Glomerular visceral epithelial cell (primary cell): ENCODE results near the gene MCUB.

Experiments used
- DNase-seq: peaks from one replicate; pipeline ENCODE4 v3.0.0-alpha.2; 2016; ENCODE audit errors: extremely low spot score

Gene MCUB

DNA sequence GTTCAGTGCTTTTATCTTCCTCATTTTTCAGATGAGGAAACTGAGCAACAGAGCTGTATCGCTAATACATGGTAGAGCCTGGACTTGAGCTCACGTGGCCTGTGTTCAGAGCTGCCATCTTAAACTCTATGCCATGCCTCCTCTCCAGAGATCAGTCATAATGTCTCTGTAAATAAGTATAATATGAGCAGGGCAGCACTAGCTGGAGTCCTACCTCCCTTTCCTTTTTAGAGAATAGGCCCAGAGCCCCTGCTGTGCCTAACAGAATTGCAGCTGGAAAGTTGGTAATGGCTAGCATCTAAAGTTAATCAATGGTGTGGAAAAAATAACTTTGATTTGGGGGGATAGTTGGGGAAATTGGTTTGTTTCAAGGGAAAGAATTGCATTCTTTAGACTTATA, 122.8 kb downstream of the MCUB start:
- no peak for DNase-seq

DNA sequence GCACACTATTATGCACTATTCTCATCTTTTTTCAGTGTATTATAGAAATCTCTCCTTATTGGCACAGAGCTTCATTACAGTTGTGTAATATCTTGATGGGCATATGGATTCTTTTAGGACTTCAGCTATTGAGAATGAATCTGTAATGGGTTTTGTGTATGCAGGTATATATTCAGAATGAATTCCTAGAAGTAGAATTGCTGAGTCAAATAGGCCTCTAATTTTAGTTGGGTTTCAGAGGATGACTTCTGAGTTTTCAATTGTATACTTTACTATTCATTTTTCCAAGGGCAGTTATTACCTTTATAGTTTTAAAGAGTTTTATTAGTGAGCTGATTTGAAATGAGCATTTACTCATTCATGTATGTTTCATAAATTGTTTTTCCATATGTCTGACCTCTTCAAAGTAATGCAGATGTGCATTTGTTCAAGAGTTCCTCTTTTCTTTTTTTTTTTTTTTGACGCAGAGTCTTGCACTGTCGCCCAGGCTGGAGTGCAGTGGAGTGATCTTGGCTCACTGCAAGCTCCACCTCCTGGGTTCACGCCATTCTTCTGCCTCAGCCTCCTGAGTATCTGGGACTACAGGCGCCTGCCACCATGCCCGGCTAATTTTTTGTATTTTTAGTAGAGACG, 123.7 kb downstream of the MCUB start:
- DNase-seq, result no peak

DNA sequence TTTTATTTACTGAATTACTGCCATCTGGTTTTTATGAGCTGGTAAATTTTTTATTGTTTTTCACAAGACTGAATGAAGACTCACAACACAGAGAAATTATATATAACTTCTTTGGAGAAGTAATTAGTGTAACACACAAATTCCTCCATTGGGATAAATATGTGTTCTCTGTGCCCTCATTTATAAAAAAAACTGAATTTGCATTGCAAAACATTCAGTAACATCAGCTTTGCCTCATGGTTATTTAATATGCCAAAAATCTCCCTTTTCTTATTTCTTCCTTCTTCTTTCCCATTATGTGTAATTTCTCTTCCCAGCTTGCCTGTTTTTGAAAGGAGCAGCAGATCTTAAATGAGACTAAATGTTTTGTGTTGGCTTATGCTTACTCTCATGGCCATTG, 124.7 kb downstream of the MCUB start:
- no peak for DNase-seq

DNA sequence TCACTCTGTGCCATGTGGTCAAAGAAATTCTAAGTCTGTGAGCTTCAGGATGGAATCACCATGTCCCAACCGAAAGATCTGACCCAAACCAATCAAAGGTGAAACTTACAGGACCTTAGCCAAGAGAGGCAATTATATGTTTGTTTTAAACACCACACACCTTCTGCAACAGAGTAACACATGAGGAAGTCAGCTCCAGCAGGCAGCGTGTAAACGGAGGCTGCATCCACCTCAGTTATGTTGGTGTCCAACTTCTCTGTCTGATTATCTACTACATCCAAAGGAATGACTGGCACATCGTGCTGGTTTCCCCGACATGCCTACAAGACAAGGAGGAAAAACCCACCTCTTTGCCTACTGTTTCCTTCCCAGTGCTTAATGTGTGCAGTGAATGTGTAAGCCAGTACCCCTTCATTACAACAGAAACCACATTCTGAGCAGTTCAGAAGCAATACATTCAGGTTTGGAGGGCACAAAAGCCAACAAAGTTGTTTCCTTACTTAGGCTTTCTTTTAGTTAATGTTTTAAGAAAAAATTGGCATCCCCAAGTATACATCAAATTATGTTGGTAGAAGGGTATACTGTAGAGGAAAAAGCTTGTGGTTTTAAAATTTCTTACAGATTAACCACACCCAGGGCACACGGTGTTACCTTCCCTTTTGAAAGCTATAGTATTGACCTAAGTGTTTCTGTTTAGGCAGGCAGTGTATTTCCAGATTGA, 130.8 kb downstream of the MCUB start:
- no peak for DNase-seq

DNA sequence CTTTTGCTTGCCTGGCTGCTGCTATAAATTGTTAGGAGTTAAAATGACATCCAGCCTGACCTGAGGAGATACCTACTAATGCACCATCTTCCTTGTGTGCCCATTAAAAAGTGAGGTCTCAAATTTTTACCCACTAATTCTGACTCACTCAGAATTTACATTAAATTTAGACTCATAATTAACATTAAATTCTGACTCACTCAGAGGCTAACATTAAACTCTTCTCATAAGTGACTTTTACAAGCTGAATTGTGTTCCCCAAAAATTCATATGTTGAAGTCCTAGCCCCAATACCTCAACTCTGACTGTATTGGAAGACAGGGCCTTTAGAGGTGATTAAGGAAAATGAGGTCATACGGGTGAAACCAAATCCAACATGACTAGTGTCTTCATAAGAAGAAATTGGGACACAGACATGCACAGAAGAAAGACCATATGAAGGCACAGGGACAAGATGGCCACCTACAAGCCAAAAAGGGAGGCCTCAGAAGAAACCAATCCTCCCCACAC, 131.4 kb downstream of the MCUB start:
- DNase-seq, result no peak

DNA sequence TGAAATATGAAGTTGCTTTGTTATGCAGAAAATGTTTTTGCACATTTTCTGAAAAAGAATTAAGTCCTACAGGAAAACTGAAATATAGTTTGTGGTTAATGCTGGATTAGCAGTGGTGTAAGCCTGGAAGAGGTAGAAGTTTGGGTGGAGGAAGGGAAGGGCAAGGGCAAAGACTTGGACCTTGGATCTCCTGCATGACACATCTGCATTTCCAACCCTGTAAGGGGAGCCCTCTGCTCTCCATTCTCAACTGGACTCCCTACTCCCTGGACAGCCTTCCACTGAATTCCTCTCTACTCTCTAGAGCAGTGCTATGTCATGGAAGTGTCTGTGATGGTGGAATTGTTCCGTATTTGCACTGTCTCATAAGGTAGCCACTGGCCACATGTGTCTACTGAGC, 138.6 kb downstream of the MCUB start:
- no peak for DNase-seq

DNA sequence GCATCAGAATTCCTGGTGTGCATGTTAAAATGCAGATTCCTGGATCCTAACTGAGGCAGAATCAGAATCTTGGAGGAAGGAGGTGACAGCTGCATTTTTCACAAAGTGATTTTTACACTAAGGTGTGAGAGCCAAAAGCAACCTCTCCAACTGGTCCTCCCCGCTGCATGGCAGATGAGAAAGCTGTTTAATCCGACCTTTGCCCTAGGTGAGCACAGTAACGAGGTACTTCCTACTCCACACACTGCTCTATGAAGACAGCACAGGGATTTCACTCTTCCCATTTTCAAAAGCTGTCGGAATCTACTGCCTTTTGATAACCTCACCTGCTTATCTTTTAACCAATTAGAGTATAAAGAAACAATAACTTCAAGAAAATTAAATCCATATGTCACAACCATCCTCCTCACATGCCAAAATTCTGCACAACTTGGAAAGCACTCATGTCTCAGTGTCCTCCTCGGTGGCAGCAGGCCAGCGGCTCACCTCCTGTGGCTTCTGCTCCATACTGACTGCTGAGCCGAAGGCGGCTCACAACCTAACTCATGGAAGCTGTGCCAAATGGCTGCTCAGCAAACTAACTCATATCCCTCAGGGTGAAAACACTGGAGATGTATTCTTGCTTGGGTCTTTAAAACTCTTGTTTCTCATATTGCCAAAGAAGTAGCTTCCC, 139.6 kb downstream of the MCUB start:
- DNase-seq, result no peak

DNA sequence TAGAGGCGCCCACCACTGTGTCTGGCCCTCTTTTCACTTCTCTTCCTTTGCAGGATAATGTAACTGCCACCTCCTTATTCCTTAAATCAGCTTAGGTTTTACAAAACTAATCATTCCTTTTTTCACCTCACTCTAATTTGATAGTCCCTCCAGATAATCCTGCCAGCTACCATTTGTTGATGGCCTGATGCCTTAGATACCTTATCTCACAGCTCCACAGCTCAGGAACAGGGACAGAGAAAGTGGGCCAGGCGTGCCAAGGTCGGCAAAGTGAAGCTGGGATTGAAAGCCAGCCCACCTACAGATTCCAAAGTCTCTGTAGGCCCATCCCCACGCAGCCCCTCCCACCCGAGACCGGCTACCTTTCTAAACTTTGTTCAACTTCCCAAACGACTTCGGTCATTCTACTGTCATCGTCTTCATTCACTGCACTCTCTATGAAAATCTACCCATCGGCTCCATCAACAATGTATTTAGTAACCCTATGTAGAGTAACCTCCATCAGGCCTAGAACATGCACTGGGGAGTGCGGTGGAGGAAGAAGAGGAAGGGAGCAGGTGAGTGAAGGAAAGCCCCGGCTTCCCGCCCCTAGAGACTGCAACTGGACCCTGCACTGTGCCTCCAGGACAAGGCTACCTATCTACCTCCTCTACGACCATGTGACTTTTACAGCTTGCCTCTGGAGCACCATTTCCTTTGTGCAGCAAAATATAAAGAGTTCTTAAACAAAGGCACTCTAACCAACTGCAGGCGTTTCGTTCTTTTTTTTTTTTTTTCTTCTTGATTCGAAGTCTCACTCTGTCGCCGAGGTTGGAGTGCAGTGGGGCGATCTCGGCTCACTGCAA, 141.7 kb downstream of the MCUB start:
- peak; percentile 15 for DNase-seq

DNA sequence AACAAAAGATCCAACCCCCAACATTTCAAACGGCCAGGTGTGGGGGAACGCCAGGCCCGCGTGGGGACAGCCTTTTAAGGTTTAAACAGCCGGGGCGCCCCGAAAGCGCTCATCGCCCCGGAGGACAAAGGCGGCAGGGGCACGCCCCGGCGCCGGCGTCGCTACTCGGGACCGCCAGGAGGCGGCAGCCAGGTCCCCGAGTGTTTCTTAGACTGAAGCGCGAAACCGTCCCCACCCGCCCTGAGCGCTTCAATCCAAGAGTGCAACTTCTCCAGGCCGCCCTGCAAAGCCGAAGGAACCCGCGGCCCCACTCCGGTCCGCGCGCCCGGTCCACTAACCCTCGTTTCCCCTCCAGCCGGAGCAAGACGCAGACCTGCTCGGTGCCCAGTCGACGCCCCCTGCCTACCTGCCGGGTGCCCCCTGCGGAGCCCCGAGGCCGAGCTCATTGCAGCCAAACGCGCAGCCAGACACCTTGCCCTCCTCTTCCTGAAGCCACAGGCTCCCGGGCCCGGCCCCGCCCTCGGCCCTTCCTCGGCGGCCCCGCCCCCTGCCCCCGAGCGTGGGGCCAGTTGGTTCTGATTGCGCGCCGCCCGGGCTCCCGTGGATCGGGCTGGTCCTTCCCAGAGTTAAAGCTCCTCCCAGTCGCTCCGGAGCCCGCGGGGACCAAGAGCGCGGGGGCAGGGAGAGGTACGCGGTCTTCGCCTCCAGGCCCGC, 143.1 kb downstream of the MCUB start, which contains the start of gene CASP6:
CASP6 (minus strand) TSS at position 496 of the 714 bp plus-strand sequence; CDS start at position 446, 50 bp downstream.
- peak; percentile 86 for DNase-seq

DNA sequence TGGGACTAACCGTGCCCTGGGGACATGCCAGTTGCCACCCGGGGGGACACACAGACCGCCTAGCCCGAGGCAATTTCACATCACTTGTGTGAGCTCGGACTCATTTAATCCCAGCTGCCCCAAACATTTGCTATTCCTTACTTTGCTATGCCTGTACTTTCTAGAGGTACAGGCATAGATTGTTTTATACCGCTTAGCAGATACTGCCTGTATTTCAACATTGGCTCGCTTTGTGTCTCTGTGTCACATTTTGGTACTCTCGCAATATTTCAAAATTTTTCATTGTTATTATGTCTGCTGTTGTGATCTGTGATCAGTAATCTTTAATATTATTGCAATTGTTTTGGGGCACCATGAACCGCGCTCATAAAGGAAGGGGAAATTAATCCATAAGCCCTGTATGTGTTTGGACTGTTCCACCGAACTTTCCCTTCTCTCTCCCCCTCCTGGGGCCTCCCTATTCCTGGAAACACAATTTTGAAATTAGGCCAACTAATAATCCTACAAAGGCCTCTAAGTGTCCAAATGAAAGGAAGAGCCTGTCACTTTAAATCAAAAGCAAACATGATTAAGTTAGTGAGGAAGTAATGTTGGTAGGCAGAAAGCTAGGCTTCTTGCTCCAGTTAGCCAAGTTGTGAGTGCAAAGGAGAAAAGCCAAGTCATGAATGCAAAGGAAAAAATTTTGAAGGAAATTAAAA, 143.8 kb downstream of the MCUB start:
- no peak for DNase-seq

DNA sequence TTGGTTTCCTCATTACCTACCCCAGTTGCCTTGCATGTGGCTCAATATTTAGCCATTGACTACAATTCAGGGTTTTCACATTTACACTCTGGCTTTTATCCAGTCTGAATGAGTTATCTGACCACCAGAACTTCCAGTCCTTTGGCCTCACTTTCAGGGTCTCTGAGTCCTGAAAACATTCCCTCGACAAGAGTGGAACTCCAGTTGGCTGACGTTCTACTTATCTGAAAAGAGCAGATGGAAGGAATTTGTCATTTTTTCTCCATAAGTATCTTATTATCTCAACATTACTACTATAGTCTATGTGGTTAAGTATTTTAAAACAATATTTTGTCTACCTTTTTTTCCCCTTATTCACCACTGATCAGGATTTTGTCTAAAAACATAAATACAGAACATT, 148.4 kb downstream of the MCUB start:
- DNase-seq, result no peak

DNA sequence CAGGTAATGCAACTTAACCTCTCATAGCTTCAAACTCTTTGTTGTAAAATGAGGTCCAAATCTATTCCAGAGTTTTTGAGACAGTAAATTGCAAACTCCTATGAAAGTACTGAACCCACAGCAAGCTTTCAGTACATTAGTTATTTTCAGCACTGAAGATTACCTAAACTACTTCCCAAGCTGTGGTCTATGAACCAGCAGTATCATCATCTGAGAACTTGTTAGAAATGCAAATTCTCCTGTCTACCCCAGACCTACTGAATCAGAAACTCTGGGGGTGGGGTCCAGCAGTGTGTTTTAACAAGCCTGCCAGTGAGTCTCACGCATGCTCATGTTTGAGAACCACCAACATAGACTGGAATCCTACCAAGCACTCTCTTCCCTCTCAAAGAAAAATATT, 148.9 kb downstream of the MCUB start:
- no peak for DNase-seq

DNA sequence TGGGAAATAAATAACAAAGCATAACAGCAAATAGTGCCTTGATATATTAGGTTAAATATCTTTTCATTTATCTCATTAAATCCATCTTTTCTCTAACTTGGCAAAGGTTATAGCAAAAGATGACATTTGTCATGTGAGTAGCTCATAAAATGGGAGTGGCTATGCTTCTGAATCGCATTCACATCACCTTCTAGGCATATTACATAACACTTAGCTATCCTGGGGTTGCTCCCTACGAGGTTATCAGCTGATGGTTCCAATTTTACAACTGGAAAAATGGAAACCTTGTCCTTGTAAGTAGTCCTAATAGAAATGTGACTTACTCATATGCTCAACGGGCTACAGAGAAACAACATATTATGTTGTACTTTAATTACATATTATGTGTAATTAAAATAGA, 153.5 kb downstream of the MCUB start:
- no peak for DNase-seq

DNA sequence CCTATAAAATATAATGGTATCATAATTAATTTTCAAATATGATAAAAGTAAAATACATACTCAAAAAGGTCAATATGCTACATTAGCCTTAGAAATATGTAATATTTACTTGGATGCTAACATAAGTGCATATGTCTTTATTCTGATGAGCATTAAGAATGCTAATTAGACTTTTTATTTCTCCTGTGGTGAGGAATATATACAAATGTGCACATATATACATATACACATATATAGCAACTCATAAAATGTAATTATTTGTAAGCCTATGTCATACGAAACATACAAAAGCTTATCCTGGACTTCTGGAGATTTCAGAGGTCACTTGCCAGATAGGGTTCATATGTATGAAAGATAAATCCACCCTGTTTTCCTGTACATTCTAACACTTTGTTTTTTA, 158.7 kb downstream of the MCUB start:
- no peak for DNase-seq

DNA sequence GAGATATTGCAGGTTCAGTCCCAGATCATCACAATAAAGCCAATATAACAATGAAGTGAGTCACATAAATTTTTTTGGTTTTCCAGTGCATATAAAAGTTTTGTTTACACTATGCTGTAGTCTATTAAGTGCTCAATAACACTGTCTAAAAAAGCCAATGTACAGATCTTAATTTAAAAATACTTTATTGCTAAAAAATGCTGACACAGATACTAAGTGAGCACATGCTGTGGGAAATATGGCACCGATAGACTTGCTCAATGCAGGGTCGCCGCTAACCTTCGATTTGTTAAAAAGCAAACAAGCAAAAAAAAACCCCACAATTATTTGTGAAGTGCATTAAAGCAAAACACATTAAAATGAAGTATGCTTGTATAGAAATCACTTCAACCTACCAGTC, 159.6 kb downstream of the MCUB start:
- DNase-seq, result no peak

DNA sequence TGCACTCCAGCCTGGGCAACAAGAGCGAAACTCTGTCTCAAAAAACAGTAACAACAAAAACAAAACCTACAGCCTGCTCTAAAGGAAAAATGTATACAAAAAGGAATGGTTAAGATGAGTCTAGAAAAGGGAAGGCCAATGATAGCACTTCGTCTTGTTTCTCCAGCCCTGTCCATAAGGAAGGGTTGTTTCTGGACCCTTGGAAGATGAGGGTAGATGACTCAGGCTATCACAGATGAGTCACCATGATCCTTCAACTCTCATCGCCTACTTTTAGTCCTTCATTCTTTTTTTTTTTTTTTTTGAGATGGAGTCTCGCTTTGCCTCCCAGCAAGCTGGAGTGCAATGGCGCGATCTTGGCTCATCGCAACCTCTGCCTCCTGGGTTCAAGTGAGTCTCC, 161.0 kb downstream of the MCUB start:
- DNase-seq, result peak; percentile 25

DNA sequence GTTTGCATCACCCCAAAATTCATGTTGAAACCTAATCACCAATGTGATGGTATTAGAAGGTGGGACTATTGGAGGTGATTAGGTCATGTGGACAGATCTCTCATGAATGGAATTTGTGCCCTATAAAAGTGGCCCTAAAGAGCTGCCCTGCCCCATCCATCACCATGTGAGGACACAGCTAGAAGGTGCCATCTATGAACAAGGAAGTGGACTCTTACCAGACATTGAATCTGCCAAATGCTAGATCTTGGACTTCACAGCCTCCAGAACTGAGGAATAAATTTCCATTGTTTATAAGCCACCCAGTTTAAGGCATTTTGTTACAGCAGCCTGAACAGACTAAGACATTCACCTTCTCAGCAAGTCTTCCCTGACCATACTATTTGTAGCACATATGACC, 162.3 kb downstream of the MCUB start:
- no peak for DNase-seq

DNA sequence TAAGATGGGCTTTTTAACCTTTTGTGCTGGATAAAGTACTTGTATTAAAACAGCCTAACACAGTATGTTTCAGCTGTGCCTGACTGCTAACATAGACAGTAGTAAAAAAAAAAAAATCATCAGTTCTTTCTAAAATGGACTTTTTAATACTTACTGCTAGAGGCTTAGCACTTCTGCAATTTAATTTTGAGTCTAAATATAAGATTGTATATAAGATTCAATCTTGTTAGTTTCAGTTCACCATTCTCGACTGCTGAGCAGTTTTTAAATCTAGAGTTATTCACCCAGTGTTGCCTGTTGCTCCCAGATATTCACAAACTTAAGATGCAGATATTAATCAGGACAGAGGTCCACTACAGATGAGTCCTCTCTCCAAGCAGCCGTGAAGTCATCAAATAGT, 163.1 kb downstream of the MCUB start:
- DNase-seq, result no peak

DNA sequence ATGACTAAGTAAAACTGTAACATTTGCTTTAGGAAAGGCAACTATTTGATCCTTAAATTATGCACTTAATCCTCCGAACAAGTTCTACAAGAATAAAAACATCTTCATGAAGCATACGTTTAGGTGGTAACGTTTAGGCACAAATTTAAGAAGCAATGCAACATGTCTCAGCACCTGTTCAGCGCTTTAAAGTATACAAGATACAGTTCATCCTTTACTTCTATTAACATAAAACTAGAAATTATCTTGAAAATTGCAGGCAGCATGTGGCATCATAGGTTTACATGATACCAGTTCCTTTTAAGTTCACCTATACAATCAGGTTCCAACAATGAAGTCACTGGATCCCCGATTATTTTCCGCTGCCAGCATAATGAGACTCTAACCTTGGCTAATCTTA, 168.3 kb downstream of the MCUB start:
- no peak for DNase-seq

DNA sequence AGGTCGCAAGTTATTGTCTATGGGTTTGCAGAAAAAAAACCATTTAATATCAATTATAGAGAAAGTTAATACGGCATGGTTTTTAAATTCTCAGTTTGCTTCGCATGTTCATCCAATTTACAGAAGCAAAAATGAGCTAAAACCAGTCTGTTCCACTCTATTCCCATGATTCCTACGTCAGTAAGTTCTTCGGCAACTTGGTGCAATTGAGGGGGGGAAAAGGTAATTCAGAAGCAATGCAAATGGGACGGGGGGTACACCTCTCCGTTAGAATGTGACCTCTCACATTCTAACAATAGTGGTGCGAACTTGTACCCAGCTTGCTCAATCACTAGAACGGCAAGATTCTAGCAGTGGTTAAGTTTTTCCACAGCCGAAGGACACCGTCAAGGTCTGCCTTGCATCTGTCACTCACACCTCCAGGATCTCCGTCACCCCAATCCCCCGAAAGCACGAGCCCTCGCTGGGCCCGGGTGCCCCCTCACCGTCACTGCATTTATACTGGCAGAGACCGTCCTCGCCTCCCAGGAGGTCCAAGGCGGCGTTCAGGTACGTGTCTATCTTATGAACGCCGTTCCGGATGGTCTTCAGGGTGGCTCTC, 169.2 kb downstream of the MCUB start:
- DNase-seq, result peak; percentile 11
